GM18507 (cell line): Measurements from ENCODE around the gene SIRT3.
"Not testable (repeated sequence)": the region's sequence is repeated elsewhere in the genome, so short reads cannot be mapped to it uniquely, and the experiment has no call there.

ENCODE experiments used
- DNase-seq: peaks from one replicate; pipeline ENCODE4 v3.0.0; 2011; ENCODE audit warnings: low read depth; ENCODE audit not compliant: insufficient read length; ENCODE audit errors: extremely low spot score
- FAIRE-seq: peaks from 2 replicates; lab custom pipeline; 2011; peaks lifted over from hg19 to GRCh38; lab: Jason Lieb, UNC

SIRT3 gene

DNA sequence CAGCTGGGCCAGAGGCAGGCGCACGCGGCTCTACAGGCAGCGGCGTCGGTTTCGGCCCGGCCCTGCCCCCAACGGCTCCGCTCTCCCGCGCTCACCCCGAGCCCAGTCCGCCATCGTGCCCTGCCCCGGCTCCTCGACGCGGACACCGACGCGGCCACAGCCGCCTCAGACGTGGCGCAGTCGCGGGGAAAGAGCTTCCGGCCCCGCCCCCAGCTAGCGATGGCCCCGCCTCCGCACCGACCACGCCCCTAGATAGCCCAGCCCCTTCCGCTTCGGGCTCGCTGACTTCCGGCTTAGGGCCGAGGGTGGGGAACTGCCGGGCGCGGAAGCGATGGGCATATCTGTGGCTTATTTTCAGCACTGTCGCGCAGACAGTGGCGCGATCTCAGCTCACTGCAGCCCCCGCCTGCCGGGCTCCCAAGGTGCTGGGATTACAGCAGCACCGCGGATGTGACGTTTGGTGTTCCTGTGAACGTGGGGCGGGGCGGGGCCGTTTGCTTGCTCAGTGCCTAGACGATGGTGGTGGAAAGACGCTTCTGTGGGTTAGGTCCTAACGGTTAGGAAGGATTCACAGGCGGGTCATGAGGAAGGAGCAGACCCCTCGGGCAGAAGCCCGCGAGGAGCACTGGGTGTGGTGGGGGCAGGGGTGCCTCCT, 28.8 kb downstream of the SIRT3 start, which contains the start of the genes BET1L and RIC8A:
BET1L (minus strand) TSS at position 192 of the 655 bp plus-strand sequence; CDS start at position 114, 78 bp downstream.
RIC8A (plus strand) TSS at position 501 of the 655 bp plus-strand sequence. CDS start 1,147 bp downstream, outside the sequence.
- FAIRE-seq (peak; percentile 99), DNase-seq (peak; percentile 99)

DNA sequence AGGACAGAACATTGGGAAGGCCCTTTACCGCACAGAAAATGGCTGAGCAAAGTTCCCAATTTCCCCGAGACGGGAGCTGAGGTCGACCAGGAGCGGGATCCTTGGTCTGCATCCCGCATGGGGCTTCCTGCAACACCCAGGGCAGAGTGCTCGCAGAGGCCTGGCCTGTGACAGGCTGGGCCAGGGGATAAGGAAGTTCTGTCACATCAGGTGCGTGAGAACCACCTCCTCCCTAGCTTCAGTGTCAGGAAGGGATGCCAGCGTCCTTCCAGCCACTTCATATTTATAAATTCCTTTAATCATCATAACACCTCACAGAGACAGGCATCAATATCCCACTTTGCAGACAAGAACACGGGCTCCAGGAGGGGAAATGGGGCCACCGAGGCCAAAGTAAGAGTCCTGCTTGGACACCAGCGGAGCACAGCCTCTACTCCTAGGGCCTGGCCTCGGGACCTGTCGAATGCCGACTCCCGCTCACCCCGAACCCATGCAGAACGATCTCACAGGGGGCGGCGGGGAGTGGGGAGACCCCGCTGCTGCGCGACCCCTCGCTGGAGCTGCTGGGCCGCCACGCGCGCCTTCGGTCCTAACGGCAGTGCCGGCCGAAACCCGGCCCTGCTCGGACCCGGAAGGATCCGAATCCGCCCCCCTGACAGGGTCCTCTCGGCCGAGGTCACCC, 29.5 kb downstream of the SIRT3 start:
- FAIRE-seq (peak; percentile 31), DNase-seq (no peak)

DNA sequence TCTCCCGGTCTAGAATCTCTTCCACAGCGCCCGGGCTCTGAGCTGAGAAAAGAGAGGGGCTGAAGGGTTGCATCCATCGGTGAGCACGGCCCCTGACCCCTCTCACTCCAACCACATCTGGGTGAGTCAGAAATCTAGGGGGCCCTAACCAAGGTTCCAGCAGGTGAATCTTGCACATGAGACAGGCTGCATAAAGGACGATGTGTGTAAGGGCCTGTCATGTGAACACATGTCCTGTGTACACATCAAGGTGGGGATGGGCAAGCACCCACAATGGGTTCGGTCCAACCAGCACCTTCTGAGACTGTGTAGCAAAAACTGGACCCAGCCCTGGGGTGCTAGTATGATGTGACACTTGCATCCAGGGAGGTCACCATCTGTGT, 30.1 kb downstream of the SIRT3 start:
- DNase-seq = no peak
- FAIRE-seq = no peak

DNA sequence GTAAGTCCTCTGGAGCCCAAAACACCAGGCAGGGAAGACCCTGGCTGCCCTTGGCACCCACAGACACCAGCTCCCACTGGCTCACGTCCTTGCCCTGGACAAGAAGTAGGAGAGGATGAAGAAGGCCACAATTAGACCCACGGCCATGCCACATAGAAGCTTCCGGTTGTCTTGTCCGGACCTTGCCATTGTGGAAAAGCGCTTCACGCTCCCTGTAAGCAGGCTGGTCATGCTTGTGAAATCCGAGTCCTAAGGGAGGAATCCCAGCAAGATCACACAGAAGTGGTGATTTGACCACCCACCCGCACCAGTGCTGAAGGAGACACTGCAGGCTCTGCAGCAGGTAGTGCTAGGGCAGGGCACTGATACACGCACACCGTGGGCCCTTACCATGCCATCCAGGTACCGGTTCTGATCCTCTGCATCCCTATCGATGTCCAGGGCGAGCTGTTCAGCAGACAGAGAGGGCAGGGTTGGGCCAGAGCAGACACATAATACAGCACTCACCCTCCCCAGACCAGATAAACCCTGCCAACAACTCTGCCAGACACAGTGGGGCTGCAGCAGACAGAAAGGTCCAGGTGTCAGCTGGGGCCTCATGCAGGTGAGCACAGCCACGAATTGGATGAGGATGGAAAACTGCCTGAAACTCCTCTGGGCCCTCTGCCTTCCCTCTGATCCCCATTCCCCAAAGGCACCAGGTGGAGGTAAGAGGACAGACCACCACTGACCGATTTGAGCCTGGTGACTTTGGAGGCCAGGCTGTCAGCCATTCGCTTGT, 30.7 kb downstream of the SIRT3 start:
- DNase-seq = no peak
- FAIRE-seq = no peak

DNA sequence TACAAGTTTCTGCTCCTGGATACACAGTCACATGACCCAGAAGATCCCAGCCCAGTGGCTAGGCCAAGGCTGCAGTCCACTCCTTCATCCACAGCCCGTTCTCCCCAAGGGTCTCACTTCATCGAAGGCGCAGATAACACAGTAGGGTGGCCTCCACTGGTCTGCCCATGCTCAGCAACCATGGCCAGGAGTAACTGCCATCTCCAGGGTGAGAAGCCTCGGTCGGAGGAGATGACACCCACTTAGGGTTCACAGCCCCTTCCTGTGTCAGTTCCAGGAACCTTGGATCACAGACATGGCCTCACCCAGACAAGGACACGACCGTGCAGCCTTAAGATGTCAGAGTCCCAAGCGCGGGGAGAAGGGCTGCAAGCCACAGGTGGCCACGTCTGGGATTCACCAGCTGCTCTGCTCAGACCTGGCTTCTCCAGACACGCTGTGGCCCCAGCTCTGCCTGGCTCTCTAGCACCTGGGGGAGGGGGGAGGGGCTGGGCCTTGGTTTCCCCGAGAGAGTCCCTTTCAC, 31.5 kb downstream of the SIRT3 start:
- FAIRE-seq (no peak), DNase-seq (no peak)

DNA sequence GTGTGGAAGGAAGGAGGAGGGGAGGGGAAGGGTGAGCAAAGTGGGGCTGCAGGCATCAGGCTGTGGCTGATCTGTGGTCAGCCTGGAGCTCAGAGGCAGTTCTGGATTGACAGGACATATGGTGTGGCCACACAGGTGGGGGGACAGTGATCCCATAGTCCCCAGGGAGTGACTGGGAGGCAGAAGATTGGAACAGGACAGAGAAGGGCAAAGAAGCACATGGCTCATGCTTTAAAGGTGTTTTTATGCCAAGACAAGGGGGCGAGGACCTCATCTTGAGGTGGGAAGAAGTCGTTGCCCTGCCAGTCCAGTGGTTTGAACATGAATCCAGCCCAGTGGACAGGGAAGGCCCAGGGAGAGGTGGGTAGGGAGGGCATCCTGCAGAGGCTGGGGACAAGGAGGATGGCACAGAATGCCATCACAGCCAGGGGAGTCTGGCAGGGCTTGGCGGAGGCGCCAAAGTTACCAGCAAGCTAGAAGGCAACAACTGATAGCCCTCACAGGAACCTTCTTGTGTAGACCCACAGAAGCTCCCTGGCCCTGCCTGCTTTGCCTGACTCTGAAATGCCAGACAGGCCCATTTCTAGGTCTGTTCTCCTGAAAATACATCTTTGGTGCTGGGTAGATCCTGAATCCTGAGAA, 32.1 kb downstream of the SIRT3 start:
- DNase-seq (no peak), FAIRE-seq (no peak)

DNA sequence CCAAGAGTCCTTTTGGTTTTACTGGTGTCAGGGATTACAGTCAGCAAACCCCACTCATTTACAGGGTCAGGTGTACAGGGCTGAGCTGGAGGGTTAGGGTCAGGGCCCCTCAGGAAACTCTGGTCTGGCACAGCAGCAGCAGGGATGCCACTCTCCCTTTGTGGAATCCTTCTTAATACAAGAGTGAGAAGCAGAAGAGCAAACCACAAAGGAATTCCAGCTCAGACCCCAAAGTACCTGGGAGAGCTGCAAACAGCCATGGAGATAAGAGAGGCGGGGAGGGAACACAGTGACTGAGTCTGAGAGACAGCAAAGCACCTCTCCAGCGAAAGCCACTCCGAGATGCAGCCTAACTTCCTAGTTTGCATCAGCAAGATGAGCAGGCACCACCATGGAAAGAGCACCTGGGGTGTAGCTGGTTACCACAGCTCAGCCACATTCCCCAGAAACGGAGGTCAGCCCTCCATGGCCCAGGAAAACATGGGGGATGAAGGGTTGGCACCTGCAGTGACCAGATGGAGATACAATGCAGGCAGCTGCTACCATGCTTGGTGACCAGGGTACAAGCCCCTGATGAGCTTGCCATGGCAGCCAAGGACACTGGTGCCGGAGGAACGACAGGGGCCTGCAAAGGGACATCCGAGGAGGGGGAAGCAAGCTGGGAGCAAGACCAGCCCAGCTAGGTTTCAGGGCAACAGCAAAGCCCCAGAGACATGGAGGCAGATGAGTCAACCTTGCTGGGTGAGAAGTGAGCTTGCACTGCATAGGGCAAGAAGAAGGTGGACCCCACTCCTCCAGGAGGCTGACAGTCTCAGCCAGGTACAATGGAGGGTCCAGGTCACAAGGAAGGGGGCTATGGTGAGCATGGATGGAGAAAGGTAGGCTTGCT, 32.8 kb downstream of the SIRT3 start:
- DNase-seq = no peak
- FAIRE-seq = no peak

DNA sequence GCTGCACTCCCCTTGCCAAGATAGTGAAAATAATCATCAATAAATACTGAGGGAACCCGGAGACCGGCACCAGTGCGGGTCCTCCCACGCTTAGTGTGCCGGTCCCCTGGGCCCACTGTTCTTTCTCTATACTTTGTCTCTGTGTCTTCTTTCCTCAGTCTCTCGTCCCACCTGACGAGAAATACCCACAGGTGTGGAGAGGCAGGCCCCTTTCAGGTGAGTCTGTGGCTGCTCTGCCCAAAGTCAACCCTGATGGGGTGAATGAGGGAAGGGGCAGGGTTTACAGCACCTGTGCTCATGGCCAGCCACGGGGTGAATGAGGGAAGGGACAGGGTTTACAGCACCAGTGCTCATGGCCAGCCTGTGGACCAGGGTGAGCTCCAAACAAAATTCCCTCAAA, 33.7 kb downstream of the SIRT3 start:
- FAIRE-seq = no peak

DNA sequence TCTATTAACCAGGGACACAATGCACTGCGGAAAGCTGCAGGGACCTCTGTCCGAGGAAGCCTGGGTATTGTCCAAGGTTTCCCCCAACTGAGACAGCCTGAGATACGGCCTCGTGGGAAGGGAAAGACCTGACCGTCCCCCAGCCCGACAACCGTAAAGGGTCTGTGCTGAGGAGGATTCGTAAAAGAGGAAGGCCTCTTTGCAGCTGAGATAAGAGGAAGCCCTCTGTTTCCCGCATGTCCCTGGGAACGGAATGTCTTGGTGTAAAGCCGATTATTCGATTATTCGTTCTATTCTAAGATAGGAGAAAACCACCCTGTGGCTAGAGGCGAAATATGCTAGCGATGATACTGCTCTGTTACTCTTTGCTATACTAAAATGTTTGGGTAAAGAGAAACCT, 34.2 kb downstream of the SIRT3 start:
- DNase-seq (no peak), FAIRE-seq (no peak)

More for the DNA sequence above, 33.7 kb downstream of the SIRT3 start:
- no peak for DNase-seq

DNA sequence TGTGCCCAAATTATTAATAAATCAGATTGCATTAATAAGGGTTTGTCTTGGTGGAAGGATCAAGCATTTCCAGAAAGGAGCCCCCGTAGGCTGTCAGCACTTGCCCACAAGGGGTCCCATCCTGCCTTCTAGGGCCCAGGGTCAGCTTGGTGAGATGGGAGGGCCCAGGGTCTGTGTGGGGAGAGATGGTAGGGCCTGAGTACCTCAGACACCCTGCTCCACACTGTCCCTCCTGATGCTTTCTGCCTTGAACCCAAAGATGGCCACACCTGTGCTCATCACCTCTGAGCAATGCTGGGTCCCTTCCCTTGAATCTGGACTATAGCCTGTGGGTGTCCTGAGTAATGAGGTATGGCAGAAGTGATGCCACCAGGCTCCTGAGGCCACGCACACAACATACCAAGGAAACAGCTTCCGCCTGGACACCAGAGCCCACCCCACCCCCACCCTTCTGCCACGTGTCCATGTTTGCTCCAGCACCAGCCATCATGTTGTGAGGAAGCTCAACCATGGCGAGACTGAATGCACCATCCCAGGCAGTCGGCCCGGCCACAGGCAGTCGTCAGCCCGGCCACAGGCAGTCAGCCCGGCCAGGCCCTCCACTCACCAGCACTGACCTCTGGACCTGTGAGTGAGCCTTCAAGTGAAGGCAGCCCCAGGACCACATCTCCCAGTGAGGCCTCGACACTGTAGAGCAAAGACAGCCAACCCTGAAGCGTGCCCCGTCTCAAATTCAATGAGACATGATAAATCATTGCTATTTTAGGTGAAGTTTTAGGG, 35.7 kb downstream of the SIRT3 start:
- FAIRE-seq (no peak), DNase-seq (no peak)

DNA sequence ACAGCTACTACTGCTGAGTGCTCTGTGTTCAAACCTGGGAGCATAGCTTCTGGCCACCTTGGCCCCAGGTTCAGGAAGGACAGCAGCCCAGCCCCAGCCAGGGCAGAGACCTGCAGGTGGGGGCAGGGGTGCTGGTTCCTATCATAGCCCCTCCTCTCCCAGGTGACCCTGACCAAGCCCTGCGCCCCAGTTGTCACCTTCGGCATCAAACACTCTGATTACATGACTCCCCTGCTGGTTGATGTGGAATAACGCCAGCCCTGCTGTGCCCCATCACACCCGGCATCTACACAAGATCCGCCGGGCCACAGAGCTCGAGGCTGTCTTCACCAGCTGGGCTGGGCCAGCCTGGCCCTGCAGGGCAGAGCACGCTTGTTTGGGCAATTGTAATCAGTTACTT, 36.4 kb downstream of the SIRT3 start:
- DNase-seq (no peak), FAIRE-seq (no peak)

DNA sequence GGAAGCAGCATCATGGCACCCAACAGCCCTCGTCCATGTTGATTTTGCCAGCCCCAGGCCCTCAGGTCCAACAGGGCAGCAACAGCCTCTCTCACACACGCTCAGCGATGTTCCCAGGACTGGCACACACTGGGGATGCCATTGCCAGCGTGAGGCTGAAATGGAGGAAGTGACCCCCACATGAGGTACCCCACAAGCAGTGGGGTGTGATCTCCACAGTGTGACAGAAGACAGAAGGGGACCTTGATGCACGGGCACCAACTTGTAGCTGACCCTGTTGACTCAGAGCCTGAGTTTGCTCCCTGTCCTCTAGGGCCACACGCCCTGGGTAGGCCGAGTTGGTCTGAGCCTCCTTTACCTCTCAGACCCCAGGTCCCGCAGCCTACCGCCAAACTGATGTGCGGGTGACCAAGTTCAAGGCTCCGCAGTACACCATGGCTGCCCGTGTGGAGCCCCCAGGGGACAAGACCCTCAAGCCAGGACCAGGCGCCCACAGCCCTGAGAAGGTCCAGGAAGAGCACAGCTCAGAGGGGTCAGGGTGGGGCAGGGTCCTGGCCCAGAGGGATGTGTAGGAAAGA, 37.0 kb downstream of the SIRT3 start:
- no peak for DNase-seq
- no peak for FAIRE-seq

DNA sequence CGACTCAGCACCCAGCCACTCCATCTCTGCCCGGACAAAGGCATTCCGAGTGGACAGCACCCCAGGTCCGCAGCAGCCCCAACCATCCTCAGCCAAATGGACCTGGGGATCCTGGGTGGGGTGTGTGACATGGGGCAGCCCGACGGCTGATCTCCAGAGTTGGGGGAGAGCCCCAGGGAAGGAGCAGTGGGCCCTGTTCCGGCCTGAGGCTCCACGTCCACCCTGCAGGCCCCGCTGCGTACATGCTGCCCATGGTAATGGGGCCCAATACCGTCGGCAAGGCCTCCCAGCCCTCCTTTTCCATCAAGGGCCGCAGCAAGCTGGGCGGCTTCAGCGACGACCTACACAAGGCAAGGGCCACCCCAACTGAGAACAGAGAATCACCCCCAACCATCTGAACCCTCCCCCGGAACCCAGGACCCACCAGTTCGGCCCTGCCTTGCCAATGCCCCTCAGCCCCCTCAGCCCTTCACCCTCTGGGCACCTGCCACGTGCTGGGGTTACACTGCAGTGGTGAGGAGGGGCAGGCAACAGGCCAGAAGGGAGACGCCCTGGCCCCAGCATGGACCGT, 37.8 kb downstream of the SIRT3 start:
- FAIRE-seq (no peak), DNase-seq (no peak)

DNA sequence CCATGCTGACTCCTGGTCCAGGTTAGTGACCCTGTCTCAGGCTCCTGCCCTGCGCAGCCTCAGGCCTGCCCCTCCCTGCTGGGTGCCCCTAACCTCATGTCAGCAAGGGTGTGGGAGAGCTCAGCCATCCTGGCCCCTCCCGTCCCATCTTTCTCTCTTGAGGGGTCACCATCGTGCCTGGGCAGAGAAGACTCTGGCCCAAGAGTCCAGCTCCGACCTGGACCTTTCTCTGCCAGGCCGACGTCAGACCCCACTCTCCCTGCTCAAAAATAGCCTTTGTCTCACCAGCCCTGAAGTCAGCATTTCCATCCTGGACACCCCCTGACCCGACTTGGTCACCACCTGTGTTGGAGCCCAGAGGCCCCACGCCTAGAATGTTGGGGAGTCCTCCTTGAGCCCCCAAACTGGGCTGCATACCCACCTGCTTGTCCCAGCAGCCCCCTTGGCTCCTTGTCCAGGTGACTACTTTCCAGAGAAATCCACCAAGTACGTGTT, 38.4 kb downstream of the SIRT3 start:
- no peak for FAIRE-seq
- DNase-seq = no peak

DNA sequence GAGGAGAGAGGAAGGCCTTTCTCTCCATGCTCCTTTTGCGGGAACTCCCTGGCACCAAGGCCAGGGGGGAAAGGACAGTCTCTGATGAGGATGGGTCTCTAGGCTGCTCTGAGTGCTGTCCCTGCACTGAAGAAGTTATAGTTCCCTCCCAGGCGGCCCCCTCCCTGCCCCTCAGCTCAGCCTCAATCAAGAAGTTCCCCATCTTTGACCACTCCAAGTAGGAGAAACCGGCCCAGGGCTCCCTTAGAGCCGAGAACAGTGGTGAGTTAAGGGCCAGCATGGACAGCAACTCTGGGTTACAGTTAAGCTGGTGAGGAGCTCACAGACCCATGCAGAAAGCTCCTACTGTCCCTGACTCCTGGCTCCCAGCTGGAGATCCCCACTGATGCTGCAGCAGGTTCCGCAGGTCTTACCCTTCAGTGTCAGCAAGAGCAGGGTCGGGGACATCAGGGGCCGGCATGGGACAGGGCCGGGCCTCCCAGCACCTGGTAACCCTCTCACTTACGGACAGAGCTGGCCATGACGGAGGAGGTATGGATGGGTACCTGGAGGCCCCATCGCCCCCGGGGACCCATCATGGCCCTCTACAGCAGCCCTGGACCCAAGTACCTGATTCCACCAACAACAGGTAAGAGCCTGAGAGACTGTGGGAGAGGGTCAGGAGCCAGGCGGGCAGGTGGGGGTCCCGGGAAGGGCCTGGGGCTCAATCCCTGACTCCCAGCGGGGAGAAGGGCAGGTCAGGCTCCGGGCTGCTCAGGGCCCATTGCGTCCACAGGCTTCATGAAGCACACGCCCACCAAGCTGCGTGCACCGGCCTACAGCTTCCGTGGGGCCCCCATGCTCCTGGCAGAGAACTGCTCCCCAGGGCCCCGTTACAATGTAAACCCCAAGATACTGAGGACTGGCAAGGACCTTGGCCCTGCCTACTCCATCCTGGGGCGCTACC, 39.1 kb downstream of the SIRT3 start:
- no peak for DNase-seq
- FAIRE-seq = no peak

DNA sequence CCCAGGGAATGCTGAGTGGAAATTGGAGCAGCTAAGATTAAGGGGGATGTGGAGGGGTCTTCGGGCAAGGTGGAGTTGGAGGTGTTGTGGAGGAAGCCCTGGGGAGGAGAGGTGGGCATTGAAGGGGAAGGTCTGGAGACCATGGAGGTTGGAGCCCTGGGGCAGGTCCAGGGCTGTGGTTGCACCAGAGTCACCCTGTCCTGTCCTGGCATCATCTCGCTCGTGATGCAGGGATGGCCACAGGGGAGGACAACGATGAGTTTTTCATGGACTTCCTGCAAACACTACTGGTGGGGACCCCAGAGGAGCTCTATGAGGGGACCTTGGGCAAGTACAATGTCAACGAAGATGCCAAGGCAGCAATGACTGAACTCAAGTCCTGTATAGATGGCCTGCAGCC, 42.7 kb downstream of the SIRT3 start:
- not testable (repeated sequence) for FAIRE-seq, DNase-seq
